GM23338 (cell line): ENCODE results near the gene PPM1E. TPM values are rescaled to one million over a fixed set of nuclear protein-coding genes. Genes with fewer than 3 reads are reported as not detected.

Source experiments
- ATAC-seq: fragments of 200-7000 bp; cut with Tn5 transposase; 3 replicates; pipeline ENCODE4 v1.9.1; 2020
- DNase-seq: peaks from one replicate; pipeline ENCODE4 v3.0.0-alpha.2; 2015; ENCODE audit warnings: low spot score
- H2AFZ ChIP-seq: fragments of 200-600 bp; sonication (generic); 2 replicates; pipeline ENCODE4 v1.8.0; 2016; ENCODE audit warnings: antibody characterized with exemption, mild to moderate bottlenecking, moderate library complexity
- H3F3A ChIP-seq: fragments of 200-600 bp; sonication (generic); replicated peaks from 2 replicates; pipeline ENCODE4 v1.8.0; 2017; ENCODE audit warnings: antibody characterized with exemption, mixed run types, low read depth
- H3K27ac ChIP-seq: fragments of 200-600 bp; sonication (generic); 2 replicates; pipeline ENCODE4 v1.6.1; 2016; ENCODE audit warnings: low read depth
- H3K27me3 ChIP-seq: fragments of 200-600 bp; sonication (generic); 2 replicates; pipeline ENCODE4 v1.8.0; 2016; ENCODE audit warnings: mild to moderate bottlenecking, mixed run types, moderate library complexity; ENCODE audit not compliant: insufficient read depth
- H3K36me3 ChIP-seq: fragments of 200-600 bp; sonication (generic); 2 replicates; pipeline ENCODE4 v1.8.0; 2016; ENCODE audit warnings: mild to moderate bottlenecking; ENCODE audit not compliant: insufficient read depth
- H3K4me1 ChIP-seq: fragments of 200-600 bp; sonication (generic); 2 replicates; pipeline ENCODE4 v1.8.0; 2016; ENCODE audit warnings: mild to moderate bottlenecking, moderate library complexity; ENCODE audit not compliant: insufficient read depth
- H3K4me2 ChIP-seq: fragments of 200-600 bp; sonication (generic); 2 replicates; pipeline ENCODE4 v1.7.1; 2017; ENCODE audit warnings: mixed run types
- H3K4me3 ChIP-seq: fragments of 200-600 bp; sonication (generic); 2 replicates; pipeline ENCODE4 v1.6.1; 2016; ENCODE audit warnings: mixed run types
- H3K79me2 ChIP-seq: fragments of 200-600 bp; sonication (generic); replicated peaks from 2 replicates; pipeline ENCODE4 v1.8.0; 2017; ENCODE audit warnings: mild to moderate bottlenecking; ENCODE audit not compliant: insufficient read depth
- H3K9me2 ChIP-seq: fragments of 200-600 bp; sonication (generic); 2 replicates; pipeline ENCODE4 v1.8.0; 2017; ENCODE audit not compliant: insufficient read depth
- H4K20me1 ChIP-seq: fragments of 200-600 bp; sonication (generic); replicated peaks from 2 replicates; pipeline ENCODE4 v1.8.0; 2017; ENCODE audit warnings: mild to moderate bottlenecking; ENCODE audit not compliant: insufficient read depth
- H3K27ac Mint-ChIP-seq: 2 replicates; pipeline ENCODE4 v1.8.0; 2020; ENCODE audit warnings: inconsistent platforms, mild to moderate bottlenecking, moderate library complexity, mixed read lengths
- H3K27me3 Mint-ChIP-seq: 3 replicates; pipeline ENCODE4 v1.8.0; 2022; ENCODE audit warnings: low read depth, mild to moderate bottlenecking, moderate library complexity, mixed read lengths, inconsistent platforms; ENCODE audit not compliant: insufficient read depth, poor library complexity
- H3K36me3 Mint-ChIP-seq: 3 replicates; pipeline ENCODE4 v1.8.0; 2021; ENCODE audit warnings: low read depth, mild to moderate bottlenecking, inconsistent platforms, moderate library complexity, mixed read lengths
- H3K4me1 Mint-ChIP-seq: 3 replicates; pipeline ENCODE4 v1.8.0; 2020; ENCODE audit warnings: mild to moderate bottlenecking, inconsistent platforms, mixed read lengths
- H3K4me3 Mint-ChIP-seq: 3 replicates; pipeline ENCODE4 v1.8.0; 2021; ENCODE audit warnings: moderate library complexity, mild to moderate bottlenecking, inconsistent platforms, mixed read lengths
- H3K9me3 Mint-ChIP-seq: 3 replicates; pipeline ENCODE4 v1.8.0; 2020; ENCODE audit warnings: moderate library complexity, mild to moderate bottlenecking, inconsistent platforms, mixed read lengths
- CREB1 ChIP-seq: fragments of 250-450 bp; sonication (Bioruptor Pico); IDR thresholded peaks from 2 replicates; pipeline ENCODE4 v1.5.0; 2020; ENCODE audit warnings: low read depth, mild to moderate bottlenecking, moderate library complexity
- ETS1 ChIP-seq: IDR thresholded peaks from 2 replicates; pipeline ENCODE4 v1.6.1; 2016; ENCODE audit warnings: antibody characterized with exemption
- EZH2phosphoT487 ChIP-seq: fragments of 200-600 bp; sonication (generic); IDR thresholded peaks from one replicate; pipeline ENCODE4 v1.8.1; 2018; ENCODE audit warnings: antibody characterized with exemption; ENCODE audit not compliant: unreplicated experiment
- JUNB ChIP-seq: IDR thresholded peaks from one replicate; pipeline ENCODE4 v1.6.1; 2016; ENCODE audit warnings: antibody characterized with exemption; ENCODE audit not compliant: unreplicated experiment
- NANOG ChIP-seq: IDR thresholded peaks from 2 replicates; pipeline ENCODE4 v1.6.1; 2016; ENCODE audit warnings: antibody characterized with exemption, borderline replicate concordance
- POLR2AphosphoS5 ChIP-seq: IDR thresholded peaks from 2 replicates; pipeline ENCODE4 v1.6.1; 2016; ENCODE audit warnings: antibody characterized with exemption, low read depth
- ZNF114 ChIP-seq: fragments of 250-450 bp; sonication (Bioruptor Pico); IDR thresholded peaks from 2 replicates; pipeline ENCODE4 v1.5.0; 2020; ENCODE audit warnings: mild to moderate bottlenecking, moderate library complexity
- ZNF331 ChIP-seq: fragments of 250-450 bp; sonication (Bioruptor Pico); IDR thresholded peaks from 2 replicates; pipeline ENCODE4 v1.5.0; 2020; ENCODE audit warnings: low read depth, mild to moderate bottlenecking, moderate library complexity
- polyA plus RNA-seq: library from polyadenylated mRNA; unstranded; fragments of >200 nt; fragmentation: Nextera tagmentation; extraction: Ambion mirVana; gene quantifications from 2 replicates; pipeline ENCODE4 v1.2.1, GENCODE V29; 2016
- total RNA-seq: library from RNA; depleted of rRNA; stranded (reverse); fragments of >200 nt; shearing (Covaris generic); gene quantifications from 2 replicates; pipeline ENCODE4 v1.2.3, GENCODE V29; 2014
- TF ChIP-seq, protein P1 (sequence below): fragments of 250-450 bp; sonication (Bioruptor Pico); IDR thresholded peaks from 2 replicates; pipeline ENCODE4 v1.5.0; 2020; ENCODE audit warnings: mild to moderate bottlenecking, moderate library complexity

Gene PPM1E
- total and polyA plus RNA-seq, 2 experiments from 2014 or later = 2.1 to 13.8 TPM

DNA sequence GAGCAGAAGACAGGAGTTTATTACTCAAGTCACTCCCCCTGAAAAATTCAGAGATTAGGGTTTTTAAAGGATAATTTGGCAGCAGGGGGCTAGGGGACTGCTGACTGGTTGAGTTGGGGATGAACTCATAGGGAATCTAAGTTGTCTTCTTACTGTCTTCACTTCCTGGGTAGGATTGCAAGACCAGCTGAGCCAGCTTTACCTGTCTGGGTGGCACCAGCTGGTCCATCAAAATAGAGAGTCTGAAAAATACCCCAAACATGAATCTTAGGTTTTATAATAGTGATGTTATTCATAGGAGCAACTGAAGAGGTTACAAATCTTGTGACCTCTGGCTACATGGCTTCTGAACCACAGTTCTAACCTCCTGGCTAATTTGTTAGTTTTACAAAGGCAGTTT lies 157.9 kb downstream of the PPM1E start:
- Histone ChIP-seq H3F3A (no peaks in the 10 kb centered on the region), H3K4me2 (no peak overlapping the region), H4K20me1 (no peaks in the 10 kb centered on the region), H3K79me2 (no peaks in the 10 kb centered on the region), H3K4me3 (no peak overlapping the region), H3K27me3 (no peaks in the 10 kb centered on the region), H3K4me1 (peaks cover 11% of the 10 kb centered on the region), H3K27ac (no peak overlapping the region), H3K36me3 (peaks cover 16% of the 10 kb centered on the region; the same call in 1 of the 2 replicates), H3K9me2 (no peaks in the 10 kb centered on the region), H2AFZ (no peak overlapping the region)
- Mint-ChIP-seq H3K36me3 (peaks cover 34% of the 10 kb centered on the region), H3K27me3 (peaks cover 2% of the 10 kb centered on the region), H3K4me3 (no peak overlapping the region), H3K9me3 (peaks cover 36% of the 10 kb centered on the region), H3K4me1 (peaks cover 13% of the 10 kb centered on the region), H3K27ac (no peak overlapping the region)
- TF ChIP-seq EZH2phosphoT487 (no peak), NANOG (no peak), CREB1 (CRISPR knock-in tag) (no peak), JUNB (no peak), ZNF114 (CRISPR knock-in tag) (no peak), POLR2AphosphoS5 (no peak), ZNF331 (CRISPR knock-in tag) (no peak), ETS1 (no peak)
- TF ChIP-seq, protein P1, sequence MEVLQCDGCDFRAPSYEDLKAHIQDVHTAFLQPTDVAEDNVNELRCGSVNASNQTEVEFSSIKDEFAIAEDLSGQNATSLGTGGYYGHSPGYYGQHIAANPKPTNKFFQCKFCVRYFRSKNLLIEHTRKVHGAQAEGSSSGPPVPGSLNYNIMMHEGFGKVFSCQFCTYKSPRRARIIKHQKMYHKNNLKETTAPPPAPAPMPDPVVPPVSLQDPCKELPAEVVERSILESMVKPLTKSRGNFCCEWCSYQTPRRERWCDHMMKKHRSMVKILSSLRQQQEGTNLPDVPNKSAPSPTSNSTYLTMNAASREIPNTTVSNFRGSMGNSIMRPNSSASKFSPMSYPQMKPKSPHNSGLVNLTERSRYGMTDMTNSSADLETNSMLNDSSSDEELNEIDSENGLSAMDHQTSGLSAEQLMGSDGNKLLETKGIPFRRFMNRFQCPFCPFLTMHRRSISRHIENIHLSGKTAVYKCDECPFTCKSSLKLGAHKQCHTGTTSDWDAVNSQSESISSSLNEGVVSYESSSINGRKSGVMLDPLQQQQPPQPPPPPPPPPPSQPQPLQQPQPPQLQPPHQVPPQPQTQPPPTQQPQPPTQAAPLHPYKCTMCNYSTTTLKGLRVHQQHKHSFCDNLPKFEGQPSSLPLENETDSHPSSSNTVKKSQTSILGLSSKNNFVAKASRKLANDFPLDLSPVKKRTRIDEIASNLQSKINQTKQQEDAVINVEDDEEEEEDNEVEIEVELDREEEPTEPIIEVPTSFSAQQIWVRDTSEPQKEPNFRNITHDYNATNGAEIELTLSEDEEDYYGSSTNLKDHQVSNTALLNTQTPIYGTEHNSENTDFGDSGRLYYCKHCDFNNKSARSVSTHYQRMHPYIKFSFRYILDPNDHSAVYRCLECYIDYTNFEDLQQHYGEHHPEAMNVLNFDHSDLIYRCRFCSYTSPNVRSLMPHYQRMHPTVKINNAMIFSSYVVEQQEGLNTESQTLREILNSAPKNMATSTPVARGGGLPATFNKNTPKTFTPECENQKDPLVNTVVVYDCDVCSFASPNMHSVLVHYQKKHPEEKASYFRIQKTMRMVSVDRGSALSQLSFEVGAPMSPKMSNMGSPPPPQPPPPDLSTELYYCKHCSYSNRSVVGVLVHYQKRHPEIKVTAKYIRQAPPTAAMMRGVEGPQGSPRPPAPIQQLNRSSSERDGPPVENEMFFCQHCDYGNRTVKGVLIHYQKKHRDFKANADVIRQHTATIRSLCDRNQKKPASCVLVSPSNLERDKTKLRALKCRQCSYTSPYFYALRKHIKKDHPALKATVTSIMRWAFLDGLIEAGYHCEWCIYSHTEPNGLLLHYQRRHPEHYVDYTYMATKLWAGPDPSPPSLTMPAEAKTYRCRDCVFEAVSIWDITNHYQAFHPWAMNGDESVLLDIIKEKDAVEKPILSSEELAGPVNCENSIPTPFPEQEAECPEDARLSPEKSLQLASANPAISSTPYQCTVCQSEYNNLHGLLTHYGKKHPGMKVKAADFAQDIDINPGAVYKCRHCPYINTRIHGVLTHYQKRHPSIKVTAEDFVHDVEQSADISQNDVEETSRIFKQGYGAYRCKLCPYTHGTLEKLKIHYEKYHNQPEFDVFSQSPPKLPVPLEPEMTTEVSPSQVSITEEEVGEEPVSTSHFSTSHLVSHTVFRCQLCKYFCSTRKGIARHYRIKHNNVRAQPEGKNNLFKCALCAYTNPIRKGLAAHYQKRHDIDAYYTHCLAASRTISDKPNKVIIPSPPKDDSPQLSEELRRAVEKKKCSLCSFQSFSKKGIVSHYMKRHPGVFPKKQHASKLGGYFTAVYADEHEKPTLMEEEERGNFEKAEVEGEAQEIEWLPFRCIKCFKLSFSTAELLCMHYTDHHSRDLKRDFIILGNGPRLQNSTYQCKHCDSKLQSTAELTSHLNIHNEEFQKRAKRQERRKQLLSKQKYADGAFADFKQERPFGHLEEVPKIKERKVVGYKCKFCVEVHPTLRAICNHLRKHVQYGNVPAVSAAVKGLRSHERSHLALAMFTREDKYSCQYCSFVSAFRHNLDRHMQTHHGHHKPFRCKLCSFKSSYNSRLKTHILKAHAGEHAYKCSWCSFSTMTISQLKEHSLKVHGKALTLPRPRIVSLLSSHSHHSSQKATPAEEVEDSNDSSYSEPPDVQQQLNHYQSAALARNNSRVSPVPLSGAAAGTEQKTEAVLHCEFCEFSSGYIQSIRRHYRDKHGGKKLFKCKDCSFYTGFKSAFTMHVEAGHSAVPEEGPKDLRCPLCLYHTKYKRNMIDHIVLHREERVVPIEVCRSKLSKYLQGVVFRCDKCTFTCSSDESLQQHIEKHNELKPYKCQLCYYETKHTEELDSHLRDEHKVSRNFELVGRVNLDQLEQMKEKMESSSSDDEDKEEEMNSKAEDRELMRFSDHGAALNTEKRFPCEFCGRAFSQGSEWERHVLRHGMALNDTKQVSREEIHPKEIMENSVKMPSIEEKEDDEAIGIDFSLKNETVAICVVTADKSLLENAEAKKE (CRISPR knock-in tag) = no peak
- ATAC-seq (no peak), DNase-seq (no peak)
